Adrenal gland (tissue), 5 donors: Measurements from ENCODE around the gene MAPK1.

Experiments
- POLR2A ChIP-seq, 2 donors: fragments of 450-650 bp; IDR thresholded peaks; one replicate each; pipeline ENCODE4 v1.6.1; 2017; ENCODE audit warnings: antibody characterized with exemption in 2 of 2, mild to moderate bottlenecking in 2 of 2, moderate library complexity in 1 of 2
- TF ChIP-seq, protein P1 (sequence below), 6 experiments: fragments of 450-650 bp in 4 of 6; fragments of 200-600 bp in 2 of 6; sonication (generic) in 1 of 6; IDR thresholded peaks; 1 replicate in 5 of 6; 2 replicates in 1 of 6; pipeline versions ENCODE4 v1.5.1 to v1.8.0; 2016 to 2021; ENCODE audit warnings: antibody characterized with exemption in 6 of 6, mild to moderate bottlenecking in 2 of 6, moderate library complexity in 1 of 6
- donor health status: DM: no; HTN: no; CAD: no.

DNA sequence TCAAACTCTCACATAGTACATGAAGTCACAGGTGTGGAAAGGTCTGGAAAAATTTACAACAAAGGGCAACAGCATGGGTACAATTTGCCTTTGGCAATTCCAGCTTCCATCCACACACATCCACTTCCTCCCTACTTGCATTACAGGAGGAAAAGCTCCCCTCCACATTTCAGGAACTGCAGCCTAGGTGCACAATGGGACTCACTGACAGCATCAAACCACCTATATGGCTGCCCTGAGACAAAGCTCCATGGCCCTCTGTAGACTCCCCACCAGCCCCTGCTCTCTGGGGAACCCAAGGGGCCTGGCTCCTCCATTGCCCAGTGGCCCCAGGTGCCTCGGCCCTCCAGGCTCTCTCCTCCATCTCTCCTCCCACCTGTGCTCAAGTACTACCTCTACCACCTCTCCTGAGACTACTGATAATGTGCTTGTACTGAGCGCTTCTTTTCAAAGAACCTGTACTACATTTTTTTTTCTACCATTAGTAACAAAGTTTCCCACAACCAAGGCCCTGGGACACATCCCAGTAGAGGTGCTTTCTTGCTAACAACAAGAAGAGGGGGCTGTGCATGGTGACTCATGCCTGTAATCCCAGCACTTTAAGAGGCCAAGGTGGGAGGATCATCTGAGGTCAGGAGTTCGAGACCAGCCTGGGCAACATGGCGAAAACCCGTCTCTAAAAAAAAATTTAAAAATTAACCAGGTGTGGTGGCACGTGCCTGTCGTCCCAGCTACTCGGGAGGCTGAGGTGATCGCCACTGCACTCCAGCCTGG, 136.7 kb downstream of the MAPK1 start:
- TF ChIP-seq, protein P1, sequence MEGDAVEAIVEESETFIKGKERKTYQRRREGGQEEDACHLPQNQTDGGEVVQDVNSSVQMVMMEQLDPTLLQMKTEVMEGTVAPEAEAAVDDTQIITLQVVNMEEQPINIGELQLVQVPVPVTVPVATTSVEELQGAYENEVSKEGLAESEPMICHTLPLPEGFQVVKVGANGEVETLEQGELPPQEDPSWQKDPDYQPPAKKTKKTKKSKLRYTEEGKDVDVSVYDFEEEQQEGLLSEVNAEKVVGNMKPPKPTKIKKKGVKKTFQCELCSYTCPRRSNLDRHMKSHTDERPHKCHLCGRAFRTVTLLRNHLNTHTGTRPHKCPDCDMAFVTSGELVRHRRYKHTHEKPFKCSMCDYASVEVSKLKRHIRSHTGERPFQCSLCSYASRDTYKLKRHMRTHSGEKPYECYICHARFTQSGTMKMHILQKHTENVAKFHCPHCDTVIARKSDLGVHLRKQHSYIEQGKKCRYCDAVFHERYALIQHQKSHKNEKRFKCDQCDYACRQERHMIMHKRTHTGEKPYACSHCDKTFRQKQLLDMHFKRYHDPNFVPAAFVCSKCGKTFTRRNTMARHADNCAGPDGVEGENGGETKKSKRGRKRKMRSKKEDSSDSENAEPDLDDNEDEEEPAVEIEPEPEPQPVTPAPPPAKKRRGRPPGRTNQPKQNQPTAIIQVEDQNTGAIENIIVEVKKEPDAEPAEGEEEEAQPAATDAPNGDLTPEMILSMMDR (IDR thresholded peaks at IDR 0.05): no peak
- no peak for TF ChIP-seq POLR2A (IDR thresholded peaks at IDR 0.05)
